Measurements from ENCODE around the gene MKNK1. TPM values are rescaled to one million over a fixed set of nuclear protein-coding genes. Genes with fewer than 3 reads are reported as not detected.

Gene MKNK1
- total RNA-seq, 2 experiments from 2014 or later = 27.1 to 29.6 TPM

DNA sequence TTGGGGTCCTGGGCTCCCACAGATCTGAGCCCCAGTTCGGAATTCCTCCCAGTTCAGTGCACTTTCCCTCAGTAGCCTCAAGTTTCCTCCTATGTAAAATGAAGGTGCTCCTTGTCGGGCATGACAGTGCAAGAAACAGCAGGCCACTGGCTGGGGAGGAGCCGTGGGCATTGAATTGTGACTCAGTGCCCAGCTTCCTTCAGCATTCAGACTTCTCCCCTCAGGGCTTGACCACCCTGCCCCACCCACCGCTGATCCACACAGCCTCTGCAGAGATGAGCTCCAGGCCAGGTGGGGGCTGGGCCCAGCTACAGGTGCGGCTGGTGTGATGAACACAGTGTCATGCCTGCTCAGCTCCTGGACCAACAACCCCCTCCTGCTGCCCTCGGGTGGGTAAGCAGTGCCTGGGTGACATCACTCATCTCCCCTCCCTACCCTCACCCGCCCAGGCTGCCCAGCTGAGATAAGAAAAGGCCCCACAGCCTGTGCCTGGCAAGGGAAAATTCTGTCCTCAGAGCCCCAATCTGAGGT lies 7.7 kb upstream of the MKNK1 start:
- Histone ChIP-seq H3K9me3 (ENCODE audit: control insufficient read depth in 1 of 2, insufficient read depth in 1 of 2, low read length in 2 of 2) (no peaks in the 10 kb centered on the region), H3K27me3 (ENCODE audit: control insufficient read depth in 1 of 2, insufficient read depth in 2 of 2, low read length in 2 of 2) (no peaks in the 10 kb centered on the region), H3K4me3 (ENCODE audit: low read length) (no peak overlapping the region), H3K4me1 (ENCODE audit: insufficient read depth, low read length) (peaks cover 53% of the 10 kb centered on the region), H3K36me3 (ENCODE audit: insufficient read depth, low read length) (peaks cover 48% of the 10 kb centered on the region), H3K27ac (ENCODE audit: low read depth in 1 of 2, low read length in 2 of 2) (no peak overlapping the region)
- Mint-ChIP-seq H3K4me1 (ENCODE audit: low read depth) (peaks cover 58% of the 10 kb centered on the region), H3K27ac (no peak overlapping the region), H3K36me3 (ENCODE audit: low read depth) (peaks cover 42% of the 10 kb centered on the region), H3K9me3 (no peaks in the 10 kb centered on the region), H3K4me3 (no peak overlapping the region), H3K27me3 (no peaks in the 10 kb centered on the region)
- DNase-seq (no peak), ATAC-seq (ENCODE audit: poor library complexity) (no peak)
- CTCF ChIA-PET = no interaction called here
- intact Hi-C loops (cut with DNase I, micrococcal nuclease) = no loop called here
- TF ChIP-seq, protein P1, sequence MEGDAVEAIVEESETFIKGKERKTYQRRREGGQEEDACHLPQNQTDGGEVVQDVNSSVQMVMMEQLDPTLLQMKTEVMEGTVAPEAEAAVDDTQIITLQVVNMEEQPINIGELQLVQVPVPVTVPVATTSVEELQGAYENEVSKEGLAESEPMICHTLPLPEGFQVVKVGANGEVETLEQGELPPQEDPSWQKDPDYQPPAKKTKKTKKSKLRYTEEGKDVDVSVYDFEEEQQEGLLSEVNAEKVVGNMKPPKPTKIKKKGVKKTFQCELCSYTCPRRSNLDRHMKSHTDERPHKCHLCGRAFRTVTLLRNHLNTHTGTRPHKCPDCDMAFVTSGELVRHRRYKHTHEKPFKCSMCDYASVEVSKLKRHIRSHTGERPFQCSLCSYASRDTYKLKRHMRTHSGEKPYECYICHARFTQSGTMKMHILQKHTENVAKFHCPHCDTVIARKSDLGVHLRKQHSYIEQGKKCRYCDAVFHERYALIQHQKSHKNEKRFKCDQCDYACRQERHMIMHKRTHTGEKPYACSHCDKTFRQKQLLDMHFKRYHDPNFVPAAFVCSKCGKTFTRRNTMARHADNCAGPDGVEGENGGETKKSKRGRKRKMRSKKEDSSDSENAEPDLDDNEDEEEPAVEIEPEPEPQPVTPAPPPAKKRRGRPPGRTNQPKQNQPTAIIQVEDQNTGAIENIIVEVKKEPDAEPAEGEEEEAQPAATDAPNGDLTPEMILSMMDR (IDR thresholded peaks at IDR 0.05) = no peak
- POLR2A ChIA-PET = no interaction called here

DNA sequence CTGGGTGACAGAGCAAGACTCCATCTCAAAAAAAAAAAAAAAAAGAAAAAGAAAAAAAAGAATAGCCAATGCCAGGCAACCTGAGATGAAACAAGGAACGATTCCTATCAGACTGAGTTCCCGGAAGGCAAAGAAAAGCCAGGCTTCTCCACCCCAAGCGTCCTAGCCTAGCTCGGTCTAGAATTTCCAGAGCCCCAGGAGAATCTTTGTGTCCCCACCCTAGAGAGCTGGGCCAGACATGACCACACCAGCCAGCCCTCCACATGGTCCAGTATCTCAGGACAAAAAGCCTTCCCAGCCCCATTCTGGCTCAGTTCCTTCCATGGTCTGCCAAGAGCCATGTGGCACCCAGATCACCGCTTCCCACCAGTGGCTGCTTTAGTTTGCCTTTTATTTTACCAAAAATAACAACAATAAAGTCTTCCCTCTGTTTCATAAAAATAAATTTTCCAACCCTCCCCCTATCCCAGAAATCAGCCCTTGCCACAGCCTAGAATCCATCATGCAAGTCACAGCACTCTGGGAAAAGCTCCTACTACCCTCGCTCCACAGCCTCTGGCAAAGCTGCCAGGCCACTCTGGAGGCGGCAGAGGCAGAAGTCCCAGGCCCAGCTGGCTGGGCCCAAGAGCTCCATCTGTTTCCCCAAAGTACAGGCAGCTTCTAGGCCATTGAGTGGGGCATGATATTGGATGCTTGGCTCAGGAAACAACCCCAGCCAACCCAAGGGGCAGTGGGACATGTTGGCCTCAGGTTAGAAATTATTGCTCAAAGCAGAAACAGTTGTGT lies 3.5 kb upstream of the MKNK1 start:
- no peaks in the 10 kb centered on the region for H3K9me3 ChIP-seq (ENCODE audit: control insufficient read depth in 1 of 2, insufficient read depth in 1 of 2, low read length in 2 of 2)
- DNase-seq (no peak), ATAC-seq (ENCODE audit: poor library complexity) (no peak)
- H3K27me3 Mint-ChIP-seq = no peaks in the 10 kb centered on the region
- H3K4me1 ChIP-seq (ENCODE audit: insufficient read depth, low read length) = peaks cover 52% of the 10 kb centered on the region
- no peak overlapping the region for H3K27ac Mint-ChIP-seq
- H3K4me1 Mint-ChIP-seq (ENCODE audit: low read depth) = peaks cover 60% of the 10 kb centered on the region
- peak overlapping the region; percentile 42 for H3K4me3 Mint-ChIP-seq
- H3K36me3 Mint-ChIP-seq (ENCODE audit: low read depth) = peaks cover 47% of the 10 kb centered on the region
- no peak overlapping the region for H3K4me3 ChIP-seq (ENCODE audit: low read length)
- no peak overlapping the region for H3K27ac ChIP-seq (ENCODE audit: low read depth in 1 of 2, low read length in 2 of 2)
- no peaks in the 10 kb centered on the region for H3K9me3 Mint-ChIP-seq
- ChIA-PET CTCF (interaction anchor here (0.7 kb wide), 1 partner anchor 38 kb away, joined by 3 read pairs; no protein-coding TSS in a partner anchor), POLR2A (interaction anchor here (6.2 kb wide), 1 partner anchor 9 kb away, joined by 163 read pairs; the partner anchor contains the start of gene MOB3C)
- TF ChIP-seq, protein P1 (IDR thresholded peaks at IDR 0.05) = no peak
- intact Hi-C loops (cut with DNase I, micrococcal nuclease) = loop anchor here in 1 of 2 experiments (2.0 to 10.0 kb wide), 3 partner anchors 73 to 727 kb away; partner anchors contain the start of gene CMPK1
- H3K36me3 ChIP-seq (ENCODE audit: insufficient read depth, low read length) = peaks cover 42% of the 10 kb centered on the region
- no peaks in the 10 kb centered on the region for H3K27me3 ChIP-seq (ENCODE audit: control insufficient read depth in 1 of 2, insufficient read depth in 2 of 2, low read length in 2 of 2)

DNA sequence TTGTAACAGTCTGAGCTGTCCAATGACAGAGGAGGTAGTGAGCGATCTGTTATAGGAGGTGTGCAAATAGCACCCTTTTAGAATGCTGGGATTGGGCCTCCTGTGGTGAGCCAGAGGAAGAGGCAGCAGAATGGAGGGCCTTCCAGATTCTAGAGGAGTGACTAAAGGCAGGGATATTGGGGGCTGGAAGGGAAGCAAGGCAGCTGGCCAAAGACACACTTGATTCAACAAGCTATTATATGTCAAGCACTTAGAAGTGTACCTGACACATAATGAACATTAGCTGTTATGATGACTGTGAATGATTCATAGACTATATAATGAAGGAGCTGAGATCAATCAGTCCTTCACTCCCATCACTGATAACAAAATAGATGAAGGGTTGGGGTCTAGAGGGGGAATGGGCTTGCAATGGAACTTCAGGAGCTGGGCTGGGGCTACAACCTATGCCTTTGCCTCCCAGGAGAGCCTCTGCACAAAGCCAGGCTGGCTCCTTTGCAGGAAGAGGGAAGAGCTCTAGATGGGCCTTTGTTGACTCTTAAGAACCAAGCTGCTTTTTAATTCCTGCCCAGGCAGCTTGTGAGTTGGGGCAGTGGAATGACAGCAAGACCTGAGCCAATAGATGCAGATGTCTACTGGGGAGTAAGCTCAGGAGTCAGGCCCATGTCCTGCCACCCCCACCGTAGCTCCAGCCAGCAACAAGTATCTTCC lies 2.3 kb upstream of the MKNK1 start:
- Histone ChIP-seq H3K27ac (ENCODE audit: low read depth in 1 of 2, low read length in 2 of 2) (no peak overlapping the region), H3K36me3 (ENCODE audit: insufficient read depth, low read length) (peaks cover 32% of the 10 kb centered on the region), H3K9me3 (ENCODE audit: control insufficient read depth in 1 of 2, insufficient read depth in 1 of 2, low read length in 2 of 2) (no peaks in the 10 kb centered on the region), H3K4me1 (ENCODE audit: insufficient read depth, low read length) (peaks cover 43% of the 10 kb centered on the region), H3K27me3 (ENCODE audit: control insufficient read depth in 1 of 2, insufficient read depth in 2 of 2, low read length in 2 of 2) (no peaks in the 10 kb centered on the region), H3K4me3 (ENCODE audit: low read length) (no peak overlapping the region)
- ATAC-seq (ENCODE audit: poor library complexity) (no peak), DNase-seq (no peak)
- peaks cover 44% of the 10 kb centered on the region for H3K36me3 Mint-ChIP-seq (ENCODE audit: low read depth)
- H3K4me1 Mint-ChIP-seq (ENCODE audit: low read depth) = peaks cover 64% of the 10 kb centered on the region
- ChIA-PET CTCF (interaction anchor here (3.6 kb wide), 1 partner anchor 11 kb away, joined by 20 read pairs; the partner anchor contains the start of gene MOB3C), POLR2A (interaction anchor here (6.2 kb wide), 1 partner anchor 10 kb away, joined by 163 read pairs; the partner anchor contains the start of gene MOB3C)
- peak overlapping the region; percentile 31 for H3K27ac Mint-ChIP-seq
- TF ChIP-seq, protein P1 (IDR thresholded peaks at IDR 0.05) = no peak
- H3K27me3 Mint-ChIP-seq = no peaks in the 10 kb centered on the region
- intact Hi-C loops (cut with DNase I, micrococcal nuclease) = loop anchor here in 1 of 2 experiments (10.0 kb wide), 2 partner anchors 72 to 728 kb away; partner anchors contain the start of gene CMPK1
- H3K9me3 Mint-ChIP-seq = no peaks in the 10 kb centered on the region
- H3K4me3 Mint-ChIP-seq = peak overlapping the region; percentile 67

Data from CD4-positive, alpha-beta T cell (primary cell).